Hepatocyte (in vitro differentiated cells): ENCODE results near the gene CEP128.

ENCODE experiments used
- CTCF ChIP-seq: fragments of 200-600 bp; sonication (generic); IDR thresholded peaks from 2 replicates; pipeline ENCODE4 v1.5.1; 2016; ENCODE audit warnings: antibody characterized with exemption, mild to moderate bottlenecking; ENCODE audit not compliant: poor library complexity
- EZH2 ChIP-seq: fragments of 200-600 bp; sonication (generic); IDR thresholded peaks from 2 replicates; pipeline ENCODE4 v1.6.1; 2016; ENCODE audit warnings: antibody characterized with exemption, mild to moderate bottlenecking, borderline replicate concordance
- EZH2phosphoT487 ChIP-seq: fragments of 200-600 bp; sonication (generic); IDR thresholded peaks from one replicate; pipeline ENCODE4 v1.6.1; 2018; ENCODE audit warnings: antibody characterized with exemption, mild to moderate bottlenecking, low read depth, moderate library complexity; ENCODE audit not compliant: unreplicated experiment, severe bottlenecking

GRCh38 chr14:80933686-80934085, 7.9 kb downstream of the CEP128 start:
- no peak for TF ChIP-seq EZH2phosphoT487
- TF ChIP-seq CTCF: no peak
- no peak for TF ChIP-seq EZH2
